H9 (cell line): ENCODE data around the gene ALOX5. TPM values are rescaled to one million over a fixed set of nuclear protein-coding genes. Genes with fewer than 3 reads are reported as not detected.

ENCODE experiments used
- DNase-seq: peaks from one replicate; pipeline ENCODE4 v3.0.0-alpha.2; 2017
- H2AFZ ChIP-seq: one replicate; pipeline ENCODE4 v1.6.1; 2013; ENCODE audit warnings: mild to moderate bottlenecking, low read length, control low read depth, moderate library complexity
- H2AK5ac ChIP-seq: 2 replicates; pipeline ENCODE4 v1.6.1; 2013; ENCODE audit warnings: low read length, control low read depth, mixed read lengths; ENCODE audit not compliant: insufficient read length
- H2BK120ac ChIP-seq: one replicate; pipeline ENCODE4 v1.6.1; 2013; ENCODE audit warnings: low read depth, mild to moderate bottlenecking, low read length, control low read depth, inconsistent platforms; ENCODE audit not compliant: poor library complexity, severe bottlenecking
- H2BK12ac ChIP-seq: 2 replicates; pipeline ENCODE4 v1.6.1; 2013; ENCODE audit warnings: low read length, control low read depth, mixed read lengths, low read depth; ENCODE audit not compliant: insufficient read length
- H2BK15ac ChIP-seq: 2 replicates; pipeline ENCODE4 v1.6.1; 2013; ENCODE audit warnings: low read depth, low read length, control low read depth
- H2BK20ac ChIP-seq: one replicate; pipeline ENCODE4 v1.6.1; 2013; ENCODE audit warnings: low read depth, mild to moderate bottlenecking, low read length, control low read depth, inconsistent platforms; ENCODE audit not compliant: poor library complexity, severe bottlenecking
- H2BK5ac ChIP-seq: 2 replicates; pipeline ENCODE4 v1.6.1; 2013; ENCODE audit warnings: low read length, control low read depth, mixed read lengths; ENCODE audit not compliant: insufficient read length
- H3K14ac ChIP-seq: 2 replicates; pipeline ENCODE4 v1.6.1; 2013; ENCODE audit warnings: low read length, control low read depth; ENCODE audit not compliant: insufficient read depth
- H3K18ac ChIP-seq: 2 replicates; pipeline ENCODE4 v1.6.1; 2013; ENCODE audit warnings: low read depth, mild to moderate bottlenecking, mixed read lengths, low read length, control low read depth; ENCODE audit not compliant: insufficient read length
- H3K23ac ChIP-seq: 2 replicates; pipeline ENCODE4 v1.6.1; 2013; ENCODE audit warnings: low read length, control low read depth, mixed read lengths, low read depth; ENCODE audit not compliant: insufficient read length
- H3K23me2 ChIP-seq: 2 replicates; pipeline ENCODE4 v1.6.1; 2013; ENCODE audit warnings: low read depth, mild to moderate bottlenecking, mixed read lengths, low read length, control low read depth; ENCODE audit not compliant: insufficient read length, poor library complexity, severe bottlenecking
- H3K27ac ChIP-seq: 2 replicates; pipeline ENCODE4 v1.5.1; 2013; ENCODE audit warnings: low read length, control low read depth, mixed read lengths, low read depth; ENCODE audit not compliant: insufficient read length
- H3K27me3 ChIP-seq: 2 replicates; pipeline ENCODE4 v1.6.1; 2013; ENCODE audit warnings: low read length, control low read depth, inconsistent platforms; ENCODE audit not compliant: insufficient read depth
- H3K4ac ChIP-seq: 2 replicates; pipeline ENCODE4 v1.6.1; 2013; ENCODE audit warnings: low read depth, mild to moderate bottlenecking, control low read depth, inconsistent platforms, low read length, moderate library complexity
- H3K4me1 ChIP-seq: 2 replicates; pipeline ENCODE4 v1.6.1; 2013; ENCODE audit warnings: low read length, control low read depth, inconsistent platforms; ENCODE audit not compliant: insufficient read depth
- H3K4me2 ChIP-seq: 2 replicates; pipeline ENCODE4 v1.6.1; 2013; ENCODE audit warnings: low read length, control low read depth, mixed read lengths; ENCODE audit not compliant: insufficient read length, insufficient read depth
- H3K56ac ChIP-seq: 2 replicates; pipeline ENCODE4 v1.6.1; 2013; ENCODE audit warnings: low read depth, mild to moderate bottlenecking, mixed read lengths, low read length, control low read depth; ENCODE audit not compliant: insufficient read length
- H3K79me1 ChIP-seq: 2 replicates; pipeline ENCODE4 v1.6.1; 2013; ENCODE audit warnings: low read depth, mild to moderate bottlenecking, moderate library complexity, low read length, control low read depth, inconsistent platforms; ENCODE audit not compliant: insufficient read depth, poor library complexity, severe bottlenecking
- H3K79me2 ChIP-seq: 2 replicates; pipeline ENCODE4 v1.6.1; 2013; ENCODE audit warnings: low read length, control low read depth, inconsistent platforms; ENCODE audit not compliant: insufficient read depth
- H3K9ac ChIP-seq: 2 replicates; pipeline ENCODE4 v1.6.1; 2013; ENCODE audit warnings: low read length, control low read depth, mixed read lengths; ENCODE audit not compliant: insufficient read length; ENCODE audit errors: extremely low read depth
- H3K9me3 ChIP-seq: one replicate; pipeline ENCODE4 v1.6.1; 2013; ENCODE audit warnings: low read depth, low read length, inconsistent platforms; ENCODE audit not compliant: control insufficient read depth
- H3T11ph ChIP-seq: one replicate; pipeline ENCODE4 v1.6.1; 2013; ENCODE audit warnings: mild to moderate bottlenecking, low read length, control low read depth, inconsistent platforms
- H4K20me1 ChIP-seq: one replicate; pipeline ENCODE4 v1.6.1; 2013; ENCODE audit not compliant: control insufficient read depth, insufficient read length, insufficient read depth
- H4K5ac ChIP-seq: 2 replicates; pipeline ENCODE4 v1.6.1; 2013; ENCODE audit warnings: low read depth, mild to moderate bottlenecking, mixed read lengths, low read length, control low read depth; ENCODE audit not compliant: insufficient read length
- H4K8ac ChIP-seq: replicated peaks from 2 replicates; pipeline ENCODE4 v1.6.1; 2013; ENCODE audit warnings: low read length, control low read depth, mixed read lengths, low read depth; ENCODE audit not compliant: insufficient read length
- H4K91ac ChIP-seq: 2 replicates; pipeline ENCODE4 v1.6.1; 2013; ENCODE audit warnings: low read depth, mild to moderate bottlenecking, moderate library complexity, mixed read lengths, low read length, control low read depth; ENCODE audit not compliant: insufficient read length
- H3K27ac Mint-ChIP-seq, 3 experiments: 2 replicates in 2 of 3; 3 replicates in 1 of 3; pipeline ENCODE4 v1.8.0; 2020 to 2021; ENCODE audit warnings: mixed read lengths in 3 of 3, mild to moderate bottlenecking in 1 of 3, moderate library complexity in 1 of 3
- H3K27me3 Mint-ChIP-seq: 2 replicates; pipeline ENCODE4 v1.8.0; 2021; ENCODE audit warnings: low read depth, mild to moderate bottlenecking, moderate library complexity, mixed read lengths
- H3K36me3 Mint-ChIP-seq, 3 experiments: 2 replicates in 2 of 3; 3 replicates in 1 of 3; pipeline ENCODE4 v1.8.0; 2020 to 2021; ENCODE audit warnings: low read depth in 3 of 3, mixed read lengths in 3 of 3; ENCODE audit not compliant: insufficient read depth in 1 of 3
- H3K4me1 Mint-ChIP-seq, 2 experiments: 2 replicates each; pipeline ENCODE4 v1.8.0; 2020; ENCODE audit warnings: mixed read lengths in 2 of 2
- H3K4me3 Mint-ChIP-seq, 2 experiments: 2 replicates in 1 of 2; 3 replicates in 1 of 2; pipeline ENCODE4 v1.8.0; 2020 to 2021; ENCODE audit warnings: mild to moderate bottlenecking in 2 of 2, mixed read lengths in 2 of 2, moderate library complexity in 1 of 2
- H3K9me3 Mint-ChIP-seq, 2 experiments: 2 replicates in 1 of 2; 3 replicates in 1 of 2; pipeline ENCODE4 v1.8.0; 2020; ENCODE audit warnings: mild to moderate bottlenecking in 2 of 2, mixed read lengths in 2 of 2, moderate library complexity in 1 of 2
- CTCF ChIP-seq: fragments of 200-600 bp; sonication (generic); conservative IDR thresholded peaks from 3 replicates; pipeline ENCODE4 v1.8.0; 2021; ENCODE audit warnings: antibody characterized with exemption, mild to moderate bottlenecking
- WGBS: extraction: QIAGEN DNeasy Blood & Tissue Kit; methylation state at CpG from one replicate; pipeline ENCODE4 v1.1.7; 2013; ENCODE audit warnings: missing lambda C conversion rate, low lambda C conversion rate, mixed read lengths; ENCODE audit not compliant: insufficient read length; ENCODE audit errors: extremely low coverage; 5-methylcytosine and 5-hydroxymethylcytosine counted together
- total RNA-seq: library from RNA; stranded (reverse); gene quantifications from 2 replicates; pipeline ENCODE4 v1.2.1, GENCODE V29; 2021

The ALOX5 gene
- total RNA-seq, 1 experiment from 2014 or later, result 3.7 TPM

GRCh38 chr10:45378914-45379726, 5.1 kb downstream of the ALOX5 start:
- TF ChIP-seq CTCF, result no peak

More at GRCh38 chr10:45378914-45379726, 5.1 kb downstream of the ALOX5 start:
- H3K4ac ChIP-seq, result no peak overlapping the region
- no peak overlapping the region for H3K27ac ChIP-seq
- H4K91ac ChIP-seq, result no peak overlapping the region
- no peak overlapping the region for H2AK5ac ChIP-seq
- no peak overlapping the region for H3K23ac ChIP-seq
- Mint-ChIP-seq H3K9me3 (no peaks in the 10 kb centered on the region), H3K4me1 (peaks cover 12 to 19% of the 10 kb centered on the region in 2 experiments), H3K36me3 (no peaks in the 10 kb centered on the region; a peak in 1 of 7 replicates), H3K27me3 (peaks cover 33% of the 10 kb centered on the region), H3K27ac (0 out of 7 replicates have a peak overlapping the region, but pooled peaks of 1 of the 3 experiments have one; percentile 13), H3K4me3 (no peak overlapping the region; a peak in 1 of 5 replicates)
- H3K56ac ChIP-seq, result no peak overlapping the region
- H3K79me1 ChIP-seq, result no peaks in the 10 kb centered on the region
- H2BK120ac ChIP-seq, result no peak overlapping the region
- peaks cover 7% of the 10 kb centered on the region; the same call in 1 of the 2 replicates for H3K27me3 ChIP-seq
- no peaks in the 10 kb centered on the region for H4K20me1 ChIP-seq
- no peak overlapping the region for H3K9ac ChIP-seq
- no peak overlapping the region for H4K8ac ChIP-seq
- no peak overlapping the region for H3K4me2 ChIP-seq
- H2BK15ac ChIP-seq, result no peak overlapping the region
- H3T11ph ChIP-seq, result no peak overlapping the region
- no peak for DNase-seq
- H2BK20ac ChIP-seq, result no peak overlapping the region
- no peak overlapping the region for H4K5ac ChIP-seq
- no CpG with 5 or more reads among the region's 12 CpGs for WGBS
- H3K23me2 ChIP-seq, result peaks cover 3% of the 10 kb centered on the region
- H2BK5ac ChIP-seq, result no peak overlapping the region
- H3K9me3 ChIP-seq, result no peaks in the 10 kb centered on the region
- no peaks in the 10 kb centered on the region; the same call in 1 of the 2 replicates for H3K4me1 ChIP-seq
- H3K79me2 ChIP-seq, result no peaks in the 10 kb centered on the region
- H2BK12ac ChIP-seq, result no peak overlapping the region
- H3K14ac ChIP-seq, result no peak overlapping the region
- no peak overlapping the region for H2AFZ ChIP-seq
- H3K18ac ChIP-seq, result no peak overlapping the region
